GM12878 (cell line): ENCODE measurements around the gene ATP6V0E2. TPM values are rescaled to one million over a fixed set of nuclear protein-coding genes. Genes with fewer than 3 reads are reported as not detected.

ENCODE experiments used
- CEBPB ChIP-seq, 2 experiments: fragments of 150-350 bp in 1 of 2; IDR thresholded peaks; 2 replicates each; pipeline ENCODE4 v1.6.1; 2012 to 2014; ENCODE audit warnings: low read depth in 2 of 2, low read length in 2 of 2, borderline replicate concordance in 1 of 2, inconsistent platforms in 1 of 2
- FOS ChIP-seq: IDR thresholded peaks from 3 replicates; pipeline ENCODE4 v1.6.1; 2011; ENCODE audit warnings: borderline replicate concordance; ENCODE audit not compliant: insufficient read length; ENCODE audit errors: extremely low read depth
- KDM1A ChIP-seq: fragments of 200-600 bp; sonication (generic); IDR thresholded peaks from 2 replicates; pipeline ENCODE4 v1.6.1; 2016; ENCODE audit warnings: borderline replicate concordance
- MEF2B ChIP-seq: fragments of 450-650 bp; IDR thresholded peaks from 2 replicates; pipeline ENCODE4 v1.6.1; 2018; ENCODE audit warnings: mild to moderate bottlenecking, moderate library complexity; ENCODE audit not compliant: partially characterized antibody, poor library complexity, severe bottlenecking
- NBN ChIP-seq: fragments of 450-650 bp; IDR thresholded peaks from 2 replicates; pipeline ENCODE4 v1.6.1; 2016
- NFYA ChIP-seq: IDR thresholded peaks from 2 replicates; pipeline ENCODE4 v1.6.1; 2011; ENCODE audit warnings: low read depth, mild to moderate bottlenecking, low read length, improper control_type of control experiment, borderline replicate concordance
- SIN3A ChIP-seq: IDR thresholded peaks from 2 replicates; pipeline ENCODE4 v1.6.1; 2012; ENCODE audit warnings: low read depth, low read length, improper control_type of control experiment
- TCF7 ChIP-seq: IDR thresholded peaks from 2 replicates; pipeline ENCODE4 v1.6.1; 2014; ENCODE audit warnings: antibody characterized with exemption, borderline replicate concordance
- ZBED1 ChIP-seq: IDR thresholded peaks from 2 replicates; pipeline ENCODE4 v1.6.1; 2016; ENCODE audit warnings: borderline replicate concordance
- ZNF217 ChIP-seq: fragments of 450-650 bp; IDR thresholded peaks from 2 replicates; pipeline ENCODE4 v1.6.1; 2017; ENCODE audit warnings: antibody characterized with exemption, mild to moderate bottlenecking
- polyA plus RNA-seq, 11 experiments: library from polyadenylated mRNA; depleted of rRNA in 4 of 11; unstranded in 6 of 11; stranded (reverse) in 5 of 11; fragments of >200 nt; fragmentation: Nextera tagmentation in 4 of 11; fragmentation: Illumina TruSeq in 1 of 11; extraction: Ambion mirVana in 4 of 11; extraction: Trizol in 1 of 11; gene quantifications; 1 replicate in 1 of 11; 2 replicates in 10 of 11; pipeline versions ENCODE4 v1.2.1 to v1.2.3, GENCODE V29; 2011 to 2016; ENCODE audit warnings: inconsistent platforms in 2 of 11, missing spikeins in 2 of 11, low read depth in 1 of 11
- total RNA-seq, 4 experiments: library from RNA; depleted of rRNA in 3 of 4; stranded (reverse); fragments of >200 nt in 3 of 4; fragmentation: Illumina TruSeq in 1 of 4; extraction: Trizol in 1 of 4; gene quantifications; 2 replicates each; pipeline versions ENCODE4 v1.2.1 to v1.2.3, GENCODE V29; 2013 to 2021
- TF ChIP-seq, protein P1 (sequence below), 3 experiments: IDR thresholded peaks in 2 of 3; conservative IDR thresholded peaks in 1 of 3; 2 replicates each; pipeline ENCODE4 v1.5.1; 2011; ENCODE audit warnings: low read depth in 3 of 3, low read length in 3 of 3, mild to moderate bottlenecking in 3 of 3, control low read depth in 2 of 3, moderate library complexity in 2 of 3, inconsistent platforms in 1 of 3, mixed read lengths in 1 of 3; ENCODE audit not compliant: control insufficient read depth in 2 of 3, insufficient read depth in 1 of 3; ENCODE audit errors: extremely low read depth in 1 of 3
- TF ChIP-seq, protein P2 (sequence below): fragments of 150-350 bp; IDR thresholded peaks from 2 replicates; pipeline ENCODE4 v1.6.1; 2016; ENCODE audit warnings: low read depth, low read length
- TF ChIP-seq, protein P3 (sequence below): fragments of 450-650 bp; IDR thresholded peaks from 2 replicates; pipeline ENCODE4 v1.6.1; 2016; ENCODE audit warnings: mild to moderate bottlenecking
- TF ChIP-seq, protein P4 (sequence below): fragments of 450-650 bp; IDR thresholded peaks from 2 replicates; pipeline ENCODE4 v1.6.1; 2016; ENCODE audit warnings: mild to moderate bottlenecking, moderate library complexity, borderline replicate concordance
- TF ChIP-seq, protein P5 (sequence below): fragments of 450-650 bp; IDR thresholded peaks from 2 replicates; pipeline ENCODE4 v1.6.1; 2017; ENCODE audit warnings: mild to moderate bottlenecking, low read depth, inconsistent platforms; ENCODE audit not compliant: poor library complexity, severe bottlenecking

ATP6V0E2 gene
- total and polyA plus RNA-seq, 10 of the 15 experiments (the other 5 are each of a cell fraction or from before 2014, with no cell fraction given), result 1.5 to 54.7 (median 27.6) TPM

DNA sequence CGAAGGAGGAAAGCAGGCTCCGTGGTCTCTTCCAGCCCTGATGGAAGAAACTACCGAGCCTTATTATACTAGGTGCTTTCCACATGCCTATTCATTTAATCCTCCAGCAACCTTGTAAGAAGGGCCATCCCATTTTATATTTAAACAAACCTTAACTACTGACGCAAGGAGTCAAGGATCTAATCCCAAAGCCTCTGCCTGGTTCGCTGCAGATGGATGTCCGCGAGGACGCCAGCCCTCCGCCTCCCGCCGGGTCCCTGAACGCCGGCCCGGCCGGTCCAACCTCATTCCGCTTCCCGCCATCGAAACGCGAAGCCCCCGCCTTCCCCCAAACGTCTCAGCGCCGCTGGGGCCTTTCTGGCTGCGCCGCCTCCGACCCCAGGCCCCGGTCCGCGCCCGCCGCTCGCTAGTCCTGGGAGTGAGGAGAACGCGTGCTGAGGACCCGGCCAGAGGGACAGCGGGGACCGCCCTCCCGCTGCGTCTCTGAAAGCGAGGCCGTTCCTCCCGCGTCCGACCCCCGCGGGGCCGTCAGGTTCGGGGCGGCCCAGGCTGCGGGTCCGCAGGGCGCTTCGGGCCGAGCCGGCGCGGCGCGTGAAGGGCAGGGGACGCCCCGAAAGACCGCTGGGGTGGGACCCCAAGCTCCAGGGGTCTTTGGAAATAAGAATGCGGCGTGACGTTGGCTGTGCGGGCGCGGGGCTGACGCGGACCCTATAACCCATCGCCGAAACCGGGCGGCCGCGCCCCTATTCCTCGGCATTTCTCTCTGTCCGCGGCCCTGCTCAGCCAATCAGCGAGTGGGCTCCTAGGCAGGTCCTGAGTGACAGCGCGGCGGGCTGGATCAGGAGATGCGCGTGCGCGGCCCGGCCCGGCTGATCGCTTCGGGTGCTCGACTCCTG lies at the start of gene ATP6V0E2 (continued):
- TF ChIP-seq MEF2B (no peak), FOS (no peak), CEBPB (IDR thresholded peaks at IDR 0.05; ENCODE audit: borderline replicate concordance in 1 of 2, low read depth in 2 of 2, low read length in 2 of 2) (no peak), ZNF217 (0 out of 2 replicates have a peak, but pooled peaks have one; percentile 58), KDM1A (no peak), TCF7 (no peak), ZBED1 (no peak), NFYA (no peak), NBN (no peak), SIN3A (no peak)
- TF ChIP-seq, protein P1, sequence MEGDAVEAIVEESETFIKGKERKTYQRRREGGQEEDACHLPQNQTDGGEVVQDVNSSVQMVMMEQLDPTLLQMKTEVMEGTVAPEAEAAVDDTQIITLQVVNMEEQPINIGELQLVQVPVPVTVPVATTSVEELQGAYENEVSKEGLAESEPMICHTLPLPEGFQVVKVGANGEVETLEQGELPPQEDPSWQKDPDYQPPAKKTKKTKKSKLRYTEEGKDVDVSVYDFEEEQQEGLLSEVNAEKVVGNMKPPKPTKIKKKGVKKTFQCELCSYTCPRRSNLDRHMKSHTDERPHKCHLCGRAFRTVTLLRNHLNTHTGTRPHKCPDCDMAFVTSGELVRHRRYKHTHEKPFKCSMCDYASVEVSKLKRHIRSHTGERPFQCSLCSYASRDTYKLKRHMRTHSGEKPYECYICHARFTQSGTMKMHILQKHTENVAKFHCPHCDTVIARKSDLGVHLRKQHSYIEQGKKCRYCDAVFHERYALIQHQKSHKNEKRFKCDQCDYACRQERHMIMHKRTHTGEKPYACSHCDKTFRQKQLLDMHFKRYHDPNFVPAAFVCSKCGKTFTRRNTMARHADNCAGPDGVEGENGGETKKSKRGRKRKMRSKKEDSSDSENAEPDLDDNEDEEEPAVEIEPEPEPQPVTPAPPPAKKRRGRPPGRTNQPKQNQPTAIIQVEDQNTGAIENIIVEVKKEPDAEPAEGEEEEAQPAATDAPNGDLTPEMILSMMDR (IDR thresholded peaks at IDR 0.05 in 2 of 3, conservative IDR thresholded peaks at IDR 0.05 in 1 of 3; ENCODE audit: control insufficient read depth in 2 of 3, extremely low read depth in 1 of 3, insufficient read depth in 1 of 3, low read depth in 3 of 3, low read length in 3 of 3), result no peak
- TF ChIP-seq, protein P2, sequence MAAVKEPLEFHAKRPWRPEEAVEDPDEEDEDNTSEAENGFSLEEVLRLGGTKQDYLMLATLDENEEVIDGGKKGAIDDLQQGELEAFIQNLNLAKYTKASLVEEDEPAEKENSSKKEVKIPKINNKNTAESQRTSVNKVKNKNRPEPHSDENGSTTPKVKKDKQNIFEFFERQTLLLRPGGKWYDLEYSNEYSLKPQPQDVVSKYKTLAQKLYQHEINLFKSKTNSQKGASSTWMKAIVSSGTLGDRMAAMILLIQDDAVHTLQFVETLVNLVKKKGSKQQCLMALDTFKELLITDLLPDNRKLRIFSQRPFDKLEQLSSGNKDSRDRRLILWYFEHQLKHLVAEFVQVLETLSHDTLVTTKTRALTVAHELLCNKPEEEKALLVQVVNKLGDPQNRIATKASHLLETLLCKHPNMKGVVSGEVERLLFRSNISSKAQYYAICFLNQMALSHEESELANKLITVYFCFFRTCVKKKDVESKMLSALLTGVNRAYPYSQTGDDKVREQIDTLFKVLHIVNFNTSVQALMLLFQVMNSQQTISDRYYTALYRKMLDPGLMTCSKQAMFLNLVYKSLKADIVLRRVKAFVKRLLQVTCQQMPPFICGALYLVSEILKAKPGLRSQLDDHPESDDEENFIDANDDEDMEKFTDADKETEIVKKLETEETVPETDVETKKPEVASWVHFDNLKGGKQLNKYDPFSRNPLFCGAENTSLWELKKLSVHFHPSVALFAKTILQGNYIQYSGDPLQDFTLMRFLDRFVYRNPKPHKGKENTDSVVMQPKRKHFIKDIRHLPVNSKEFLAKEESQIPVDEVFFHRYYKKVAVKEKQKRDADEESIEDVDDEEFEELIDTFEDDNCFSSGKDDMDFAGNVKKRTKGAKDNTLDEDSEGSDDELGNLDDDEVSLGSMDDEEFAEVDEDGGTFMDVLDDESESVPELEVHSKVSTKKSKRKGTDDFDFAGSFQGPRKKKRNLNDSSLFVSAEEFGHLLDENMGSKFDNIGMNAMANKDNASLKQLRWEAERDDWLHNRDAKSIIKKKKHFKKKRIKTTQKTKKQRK, result no peak
- TF ChIP-seq, protein P3, sequence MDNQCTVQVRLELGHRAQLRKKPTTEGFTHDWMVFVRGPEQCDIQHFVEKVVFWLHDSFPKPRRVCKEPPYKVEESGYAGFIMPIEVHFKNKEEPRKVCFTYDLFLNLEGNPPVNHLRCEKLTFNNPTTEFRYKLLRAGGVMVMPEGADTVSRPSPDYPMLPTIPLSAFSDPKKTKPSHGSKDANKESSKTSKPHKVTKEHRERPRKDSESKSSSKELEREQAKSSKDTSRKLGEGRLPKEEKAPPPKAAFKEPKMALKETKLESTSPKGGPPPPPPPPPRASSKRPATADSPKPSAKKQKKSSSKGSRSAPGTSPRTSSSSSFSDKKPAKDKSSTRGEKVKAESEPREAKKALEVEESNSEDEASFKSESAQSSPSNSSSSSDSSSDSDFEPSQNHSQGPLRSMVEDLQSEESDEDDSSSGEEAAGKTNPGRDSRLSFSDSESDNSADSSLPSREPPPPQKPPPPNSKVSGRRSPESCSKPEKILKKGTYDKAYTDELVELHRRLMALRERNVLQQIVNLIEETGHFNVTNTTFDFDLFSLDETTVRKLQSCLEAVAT, result no peak
- TF ChIP-seq, protein P4, sequence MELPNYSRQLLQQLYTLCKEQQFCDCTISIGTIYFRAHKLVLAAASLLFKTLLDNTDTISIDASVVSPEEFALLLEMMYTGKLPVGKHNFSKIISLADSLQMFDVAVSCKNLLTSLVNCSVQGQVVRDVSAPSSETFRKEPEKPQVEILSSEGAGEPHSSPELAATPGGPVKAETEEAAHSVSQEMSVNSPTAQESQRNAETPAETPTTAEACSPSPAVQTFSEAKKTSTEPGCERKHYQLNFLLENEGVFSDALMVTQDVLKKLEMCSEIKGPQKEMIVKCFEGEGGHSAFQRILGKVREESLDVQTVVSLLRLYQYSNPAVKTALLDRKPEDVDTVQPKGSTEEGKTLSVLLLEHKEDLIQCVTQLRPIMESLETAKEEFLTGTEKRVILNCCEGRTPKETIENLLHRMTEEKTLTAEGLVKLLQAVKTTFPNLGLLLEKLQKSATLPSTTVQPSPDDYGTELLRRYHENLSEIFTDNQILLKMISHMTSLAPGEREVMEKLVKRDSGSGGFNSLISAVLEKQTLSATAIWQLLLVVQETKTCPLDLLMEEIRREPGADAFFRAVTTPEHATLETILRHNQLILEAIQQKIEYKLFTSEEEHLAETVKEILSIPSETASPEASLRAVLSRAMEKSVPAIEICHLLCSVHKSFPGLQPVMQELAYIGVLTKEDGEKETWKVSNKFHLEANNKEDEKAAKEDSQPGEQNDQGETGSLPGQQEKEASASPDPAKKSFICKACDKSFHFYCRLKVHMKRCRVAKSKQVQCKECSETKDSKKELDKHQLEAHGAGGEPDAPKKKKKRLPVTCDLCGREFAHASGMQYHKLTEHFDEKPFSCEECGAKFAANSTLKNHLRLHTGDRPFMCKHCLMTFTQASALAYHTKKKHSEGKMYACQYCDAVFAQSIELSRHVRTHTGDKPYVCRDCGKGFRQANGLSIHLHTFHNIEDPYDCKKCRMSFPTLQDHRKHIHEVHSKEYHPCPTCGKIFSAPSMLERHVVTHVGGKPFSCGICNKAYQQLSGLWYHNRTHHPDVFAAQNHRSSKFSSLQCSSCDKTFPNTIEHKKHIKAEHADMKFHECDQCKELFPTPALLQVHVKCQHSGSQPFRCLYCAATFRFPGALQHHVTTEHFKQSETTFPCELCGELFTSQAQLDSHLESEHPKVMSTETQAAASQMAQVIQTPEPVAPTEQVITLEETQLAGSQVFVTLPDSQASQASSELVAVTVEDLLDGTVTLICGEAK, result no peak
- TF ChIP-seq, protein P5, sequence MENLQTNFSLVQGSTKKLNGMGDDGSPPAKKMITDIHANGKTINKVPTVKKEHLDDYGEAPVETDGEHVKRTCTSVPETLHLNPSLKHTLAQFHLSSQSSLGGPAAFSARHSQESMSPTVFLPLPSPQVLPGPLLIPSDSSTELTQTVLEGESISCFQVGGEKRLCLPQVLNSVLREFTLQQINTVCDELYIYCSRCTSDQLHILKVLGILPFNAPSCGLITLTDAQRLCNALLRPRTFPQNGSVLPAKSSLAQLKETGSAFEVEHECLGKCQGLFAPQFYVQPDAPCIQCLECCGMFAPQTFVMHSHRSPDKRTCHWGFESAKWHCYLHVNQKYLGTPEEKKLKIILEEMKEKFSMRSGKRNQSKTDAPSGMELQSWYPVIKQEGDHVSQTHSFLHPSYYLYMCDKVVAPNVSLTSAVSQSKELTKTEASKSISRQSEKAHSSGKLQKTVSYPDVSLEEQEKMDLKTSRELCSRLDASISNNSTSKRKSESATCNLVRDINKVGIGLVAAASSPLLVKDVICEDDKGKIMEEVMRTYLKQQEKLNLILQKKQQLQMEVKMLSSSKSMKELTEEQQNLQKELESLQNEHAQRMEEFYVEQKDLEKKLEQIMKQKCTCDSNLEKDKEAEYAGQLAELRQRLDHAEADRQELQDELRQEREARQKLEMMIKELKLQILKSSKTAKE, result no peak
